HG03432 (cell line): ENCODE data around the gene ASB1.

Experiments used
- ATAC-seq: cut with Tn5 transposase; IDR thresholded peaks from one replicate; pipeline ENCODE4 v1.9.1; 2021; ENCODE audit warnings: mild to moderate bottlenecking, moderate library complexity; ENCODE audit not compliant: unreplicated experiment

The ASB1 gene, protein sequence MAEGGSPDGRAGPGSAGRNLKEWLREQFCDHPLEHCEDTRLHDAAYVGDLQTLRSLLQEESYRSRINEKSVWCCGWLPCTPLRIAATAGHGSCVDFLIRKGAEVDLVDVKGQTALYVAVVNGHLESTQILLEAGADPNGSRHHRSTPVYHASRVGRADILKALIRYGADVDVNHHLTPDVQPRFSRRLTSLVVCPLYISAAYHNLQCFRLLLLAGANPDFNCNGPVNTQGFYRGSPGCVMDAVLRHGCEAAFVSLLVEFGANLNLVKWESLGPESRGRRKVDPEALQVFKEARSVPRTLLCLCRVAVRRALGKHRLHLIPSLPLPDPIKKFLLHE

DNA sequence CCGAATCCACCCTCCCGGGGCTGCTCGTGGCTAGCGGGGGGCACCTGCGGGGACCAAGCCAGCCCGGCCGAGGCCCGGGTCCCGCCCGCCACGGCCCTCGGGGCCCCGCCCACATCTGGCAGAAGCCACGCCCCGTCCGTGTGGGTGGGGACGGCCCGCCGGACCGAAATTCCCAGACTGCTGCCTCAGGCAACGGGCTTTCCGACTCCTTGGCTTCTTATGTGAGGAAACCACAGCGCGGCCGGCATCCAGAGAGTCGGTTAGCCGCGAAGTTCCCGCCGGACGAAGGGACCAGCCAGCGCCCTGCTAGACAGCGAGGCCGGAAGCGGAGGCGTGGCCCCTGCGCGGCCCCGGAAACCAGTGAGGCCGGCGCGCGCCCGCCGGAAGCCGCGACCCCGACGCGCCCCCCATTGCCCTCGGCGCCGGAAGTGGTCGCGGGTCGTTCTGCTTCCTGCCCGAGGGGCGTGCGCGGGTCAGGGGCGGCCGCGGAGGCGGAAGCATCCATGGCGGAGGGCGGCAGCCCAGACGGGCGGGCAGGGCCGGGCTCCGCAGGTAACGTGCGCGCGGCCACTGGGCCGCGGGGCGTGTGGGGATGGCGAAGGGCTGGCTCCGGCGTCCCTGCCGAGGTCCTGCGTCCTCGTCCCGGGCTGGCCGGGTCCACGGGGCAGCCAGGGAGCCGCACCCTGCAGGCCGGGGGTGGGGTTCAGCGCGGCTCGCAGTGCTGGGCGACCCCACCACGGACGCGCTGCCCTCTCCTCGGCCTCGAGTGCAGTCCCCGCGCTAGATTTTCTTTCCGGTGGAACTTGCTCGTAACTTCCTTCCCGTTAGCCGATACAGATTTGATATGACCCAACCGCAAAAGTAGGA, at the start of gene ASB1:
Gene ASB1, plus strand, starts transcription at position 360 of the 867 bp plus-strand sequence. Its CDS starts 144 bp downstream, at position 504.
- peak; percentile 89 for ATAC-seq

DNA sequence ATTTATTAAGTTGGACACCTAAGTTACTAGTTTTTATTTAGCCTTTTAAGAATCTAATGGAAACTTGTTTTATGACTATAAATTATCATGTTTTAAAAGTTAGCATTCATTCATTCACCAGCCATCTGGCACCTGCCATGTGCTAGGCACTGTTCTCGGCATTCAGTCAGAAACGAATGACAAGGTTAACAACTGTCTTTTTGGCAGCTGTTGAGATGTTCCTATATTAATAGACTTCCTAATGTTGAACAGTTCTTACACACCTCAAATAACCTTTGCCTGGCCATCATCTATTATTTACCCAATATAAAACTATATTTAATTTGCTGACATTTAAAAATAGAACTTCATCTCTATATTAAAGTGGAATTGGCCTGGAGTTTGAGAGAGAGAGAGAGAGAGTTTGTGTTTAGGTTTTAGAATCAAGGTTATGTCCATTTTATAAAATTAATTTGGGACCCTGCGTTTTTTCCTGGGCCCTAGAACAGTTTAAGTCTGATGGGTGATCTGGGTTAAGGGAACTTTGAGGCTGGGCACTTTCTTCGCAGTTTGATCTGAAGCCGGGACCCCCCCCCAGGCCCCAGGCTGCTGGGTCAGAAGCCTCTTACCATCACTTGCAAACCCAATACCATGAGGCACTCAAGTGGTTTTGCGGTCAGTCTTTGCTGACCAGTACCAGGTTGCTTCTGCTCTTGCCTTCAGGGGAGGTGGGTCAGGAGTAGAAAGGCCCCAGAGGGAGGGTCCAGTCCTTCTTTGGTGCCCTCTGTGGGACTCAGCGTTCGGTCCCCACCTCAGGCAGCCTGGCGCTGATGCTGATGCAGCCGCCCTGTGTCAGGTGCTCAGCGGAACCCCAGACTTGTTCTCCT, 48.3 kb upstream of the ASB1 start:
- no peak for ATAC-seq

DNA sequence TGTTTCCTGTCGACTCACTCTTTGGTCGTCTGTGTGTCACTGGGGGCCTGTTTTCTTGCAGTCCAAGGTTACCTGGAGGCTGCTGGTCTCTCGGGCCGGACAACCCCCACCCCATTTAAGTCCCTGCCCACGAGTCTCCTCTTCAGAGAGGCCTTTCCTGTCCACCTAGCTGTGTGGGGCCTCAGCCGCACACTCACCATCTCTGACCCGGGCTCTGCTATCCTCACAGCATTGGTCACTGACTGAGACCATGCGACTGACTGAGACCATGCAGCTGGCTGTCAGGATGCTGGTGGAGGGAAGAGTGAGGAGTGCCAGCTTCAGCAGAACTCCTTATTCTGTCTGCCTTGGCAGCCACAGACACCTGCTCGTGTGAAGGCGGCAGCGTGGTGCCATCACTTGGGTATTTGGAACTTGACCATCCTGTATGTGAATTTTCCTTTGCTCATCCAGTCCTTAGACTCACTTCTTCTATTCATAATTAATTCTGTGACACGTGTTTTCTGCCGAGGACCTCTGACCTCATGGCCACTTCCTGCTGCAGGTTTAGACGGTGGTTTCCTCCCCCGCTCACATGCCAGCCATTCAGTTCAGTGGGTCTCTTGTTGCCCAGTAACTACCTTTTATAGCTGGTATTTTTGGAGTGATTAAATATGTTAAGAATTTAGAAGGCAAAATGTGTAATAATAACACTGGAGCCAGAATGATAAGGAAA, 47.5 kb upstream of the ASB1 start:
- no peak for ATAC-seq

DNA sequence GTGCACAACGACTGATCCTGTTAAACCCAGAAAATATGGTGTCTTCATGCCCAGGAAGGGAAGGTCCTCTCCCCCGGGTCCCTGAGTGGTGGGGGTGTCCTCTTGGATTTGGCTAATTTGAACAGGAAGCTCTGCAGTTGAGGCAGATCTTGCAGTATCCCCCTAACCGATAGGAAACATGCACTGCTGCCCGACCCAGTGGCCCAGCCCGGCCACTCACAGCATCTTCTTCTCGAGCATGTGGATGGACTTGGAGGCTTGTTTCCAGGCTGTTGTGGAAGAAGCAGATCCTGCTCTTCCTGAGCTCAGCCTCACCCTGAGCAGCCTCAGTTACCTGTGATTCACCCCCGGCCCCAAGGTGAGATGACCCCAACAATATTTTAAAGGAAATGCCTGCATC, 46.4 kb upstream of the ASB1 start:
- ATAC-seq: no peak

DNA sequence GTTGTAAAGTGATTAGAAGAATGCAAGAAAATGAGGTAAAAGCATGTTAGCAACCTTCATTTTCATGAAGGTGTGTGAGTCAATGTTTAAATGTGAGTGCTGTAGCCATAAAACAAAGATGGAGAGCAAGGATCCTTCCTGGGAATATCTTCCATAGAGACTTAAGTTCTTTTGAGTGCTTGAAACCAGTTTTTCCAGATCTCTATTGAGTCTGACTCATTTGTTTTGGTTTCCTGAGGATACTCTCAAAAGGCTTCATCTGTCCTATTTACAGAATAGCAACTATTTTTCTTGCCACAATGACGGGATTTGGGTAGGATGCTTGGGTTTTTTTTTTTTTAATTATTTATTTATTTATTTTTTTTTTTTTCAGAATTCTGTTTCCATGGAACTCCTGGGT, 45.9 kb upstream of the ASB1 start:
- no peak for ATAC-seq

DNA sequence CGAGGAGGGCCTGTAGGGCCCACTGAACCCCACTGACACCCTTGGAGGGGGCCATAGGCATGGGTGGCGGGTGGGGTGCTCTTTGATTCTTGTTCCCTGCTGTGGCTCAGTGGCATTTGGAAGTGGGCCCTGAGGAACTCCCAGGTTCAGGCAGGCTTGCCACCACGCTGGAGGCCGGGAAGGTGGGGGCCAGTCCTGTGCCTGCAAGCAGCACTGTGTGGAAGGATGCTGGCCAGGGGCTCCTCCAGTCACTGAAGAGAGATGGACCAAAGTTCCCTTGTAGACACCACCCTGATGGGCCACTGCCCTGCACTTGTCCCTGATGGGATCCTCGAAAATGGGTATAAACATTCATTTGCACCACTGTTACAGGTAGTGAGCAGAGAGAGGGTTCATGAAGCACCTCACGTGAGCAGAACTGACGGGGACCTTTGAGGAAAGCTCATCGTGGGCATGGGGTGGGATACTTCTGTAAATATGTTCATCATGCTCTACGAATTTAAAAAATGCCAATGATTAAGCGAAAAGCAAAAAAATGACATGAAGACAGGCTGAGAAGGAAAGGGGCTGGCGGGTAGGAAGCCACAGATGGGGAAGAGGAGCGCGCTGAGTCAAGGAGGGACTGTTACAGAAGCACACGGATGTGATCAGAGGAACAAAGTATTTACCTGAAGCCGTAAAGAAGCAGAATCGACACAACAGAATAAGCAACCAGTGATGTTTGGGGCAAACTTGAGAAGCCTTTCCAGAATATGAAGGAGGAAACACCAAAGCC, 45.2 kb upstream of the ASB1 start:
- no peak for ATAC-seq

DNA sequence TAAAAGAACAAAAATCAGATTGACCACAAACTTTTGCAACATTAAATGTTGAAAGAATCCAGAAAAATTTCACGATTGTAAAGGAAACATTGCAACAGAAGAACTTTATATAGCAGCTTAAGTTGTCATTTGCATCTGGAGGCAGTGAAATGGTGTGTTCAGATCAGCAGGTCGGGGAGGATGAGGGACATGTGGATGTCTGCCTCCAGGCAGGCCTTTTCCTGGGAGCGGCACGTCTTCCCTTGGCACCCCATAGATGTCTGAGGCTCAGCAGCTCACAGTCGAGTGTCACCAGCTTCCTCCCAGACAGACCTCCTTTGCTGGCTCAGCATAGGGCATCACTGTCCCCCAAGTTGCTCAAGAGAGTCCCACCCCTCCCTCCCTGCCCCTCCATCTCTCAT, 44.3 kb upstream of the ASB1 start:
- ATAC-seq: no peak

DNA sequence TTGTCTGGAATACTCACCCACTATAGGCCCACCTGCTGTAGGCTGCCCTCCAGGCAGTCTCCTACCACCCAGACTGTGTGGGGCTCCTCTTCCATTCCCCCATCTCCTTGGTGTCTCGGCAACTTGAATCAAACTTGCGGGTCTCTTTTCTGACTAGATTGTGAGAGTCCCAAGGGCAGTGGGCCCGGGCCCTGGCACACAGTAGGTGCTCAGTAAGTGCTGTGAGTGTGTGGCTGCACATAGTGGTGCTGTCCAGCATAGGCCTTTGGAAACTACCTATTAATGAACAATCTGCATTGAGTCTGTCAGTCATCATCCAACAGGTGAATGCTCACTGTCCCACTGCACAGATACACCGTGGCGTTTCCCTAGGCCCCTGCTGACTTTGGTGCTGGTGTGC, 43.6 kb upstream of the ASB1 start:
- ATAC-seq: no peak

DNA sequence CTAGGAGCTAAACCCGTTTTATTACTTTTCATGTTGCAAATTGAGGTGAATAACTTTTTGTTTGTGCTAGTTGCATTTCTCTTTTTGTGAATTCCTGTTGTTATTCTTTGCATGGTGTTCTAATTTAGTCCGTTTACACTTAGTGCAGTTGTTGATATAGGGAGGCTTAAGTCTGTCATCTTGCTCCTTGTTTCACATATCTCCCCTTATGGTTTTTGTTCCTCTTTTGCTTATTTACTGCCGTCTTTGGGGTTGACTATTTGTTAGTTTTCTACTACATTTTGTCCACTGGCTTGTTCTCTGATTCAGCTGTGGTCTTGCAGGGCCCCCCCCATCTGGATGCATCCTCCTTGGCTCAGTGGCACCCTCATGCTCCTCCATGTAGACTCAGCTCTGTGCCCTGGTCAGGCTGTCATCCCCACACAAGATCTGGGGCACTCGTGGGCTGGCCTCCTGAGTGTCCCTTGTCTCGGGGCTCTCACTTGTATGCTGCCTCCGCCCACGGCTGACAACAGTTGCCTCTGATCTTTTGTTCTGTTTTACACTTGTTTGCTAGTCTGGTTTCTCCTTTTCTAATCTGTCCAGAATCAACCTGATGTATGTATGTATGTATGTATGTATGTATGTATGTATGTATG, 42.9 kb upstream of the ASB1 start:
- no peak for ATAC-seq

DNA sequence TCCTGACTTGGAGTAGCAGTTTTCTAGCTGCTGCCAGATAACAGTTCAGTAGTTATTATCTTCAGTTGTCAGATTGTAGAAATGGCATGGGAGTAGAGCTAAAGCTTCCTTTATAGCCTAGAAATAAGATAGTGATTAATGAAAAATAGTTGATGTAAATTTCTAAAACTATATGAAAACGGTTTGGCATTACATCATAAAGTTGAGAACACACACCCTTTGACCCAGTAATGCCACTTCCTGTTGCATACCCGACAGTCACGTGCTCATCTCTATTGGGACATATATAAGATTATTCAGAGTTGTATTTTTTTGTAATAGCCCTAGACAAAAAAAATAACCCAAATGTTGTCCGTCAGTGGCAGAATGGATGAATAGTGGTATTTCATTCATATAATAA, 39.4 kb upstream of the ASB1 start:
- ATAC-seq: no peak

DNA sequence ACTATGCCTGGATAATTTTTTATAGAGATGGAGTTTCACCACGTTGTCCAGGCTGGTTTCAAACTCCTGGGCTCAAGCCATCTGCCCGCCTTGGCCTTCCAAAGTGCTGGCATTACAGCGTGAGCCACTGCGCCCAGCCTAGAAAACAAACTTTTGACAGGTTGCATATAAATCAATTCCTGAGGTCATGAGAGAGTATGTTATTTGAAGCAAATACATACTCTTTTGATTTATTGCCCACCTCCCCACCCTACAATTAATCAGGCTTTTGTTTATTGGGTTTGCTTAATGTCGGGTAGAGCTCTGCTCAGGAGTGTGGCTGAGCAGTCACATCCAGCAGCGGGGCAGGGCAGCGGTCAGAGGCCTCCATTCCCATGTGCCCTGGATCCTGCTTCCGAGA, 37.9 kb upstream of the ASB1 start:
- no peak for ATAC-seq

DNA sequence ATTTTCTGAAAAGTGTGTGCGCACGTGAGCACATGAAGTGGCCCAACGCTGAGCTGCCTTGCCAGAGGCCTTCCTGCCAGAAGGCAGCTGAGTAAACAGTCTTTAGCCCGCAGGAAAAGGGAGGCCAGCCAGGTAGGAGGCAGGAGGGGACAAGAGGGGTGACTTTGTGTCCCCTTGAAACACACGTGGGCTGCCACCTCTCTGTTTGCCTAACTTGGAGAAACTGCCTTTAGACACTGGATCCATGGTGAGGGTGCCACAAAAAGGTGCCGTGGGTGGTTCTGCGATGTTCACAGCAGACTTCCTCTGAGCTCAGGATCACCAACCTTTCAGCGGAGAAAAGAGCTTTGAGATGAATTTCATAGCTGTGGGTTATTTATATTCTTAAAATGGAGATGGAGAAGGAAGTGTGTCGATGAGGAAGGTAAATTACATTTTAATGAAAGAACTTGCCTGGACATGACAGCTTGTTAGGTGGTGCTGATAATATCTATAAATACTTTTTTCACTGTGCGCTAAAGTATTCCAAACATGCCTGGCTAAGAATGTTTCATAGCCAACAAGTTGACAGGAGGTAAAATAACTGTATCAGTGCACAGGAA, 36.6 kb upstream of the ASB1 start:
- no peak for ATAC-seq

DNA sequence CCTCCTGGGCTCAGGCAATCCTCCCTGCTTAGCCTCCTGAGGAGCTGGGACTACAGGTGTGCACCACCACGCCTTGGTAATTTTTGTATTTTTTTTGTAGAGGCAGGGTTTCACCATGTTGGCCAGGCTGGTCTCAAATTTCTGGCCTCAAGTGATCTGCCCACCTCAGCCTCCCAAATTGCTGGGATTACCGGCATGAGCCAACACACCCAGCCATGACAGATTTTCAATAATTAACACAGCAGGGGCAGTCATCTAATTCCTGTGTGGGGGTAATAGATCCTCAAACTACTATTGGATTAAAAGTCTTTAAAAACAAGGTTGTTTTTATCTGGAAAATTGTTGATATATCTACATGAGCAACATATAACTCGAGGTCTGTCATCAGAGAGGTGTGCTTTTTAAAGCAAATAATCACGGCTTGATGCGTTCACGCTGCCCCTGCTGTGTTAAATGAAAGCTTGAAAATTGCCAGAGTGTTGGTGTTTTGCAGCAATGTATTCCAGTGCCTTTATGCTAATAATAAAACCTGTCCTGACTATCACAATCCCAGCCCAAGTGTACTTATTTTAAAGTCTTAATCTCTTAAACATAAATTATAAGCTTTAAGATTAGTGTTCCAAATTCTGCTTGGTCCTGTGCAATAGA, 35.6 kb upstream of the ASB1 start:
- ATAC-seq: no peak

DNA sequence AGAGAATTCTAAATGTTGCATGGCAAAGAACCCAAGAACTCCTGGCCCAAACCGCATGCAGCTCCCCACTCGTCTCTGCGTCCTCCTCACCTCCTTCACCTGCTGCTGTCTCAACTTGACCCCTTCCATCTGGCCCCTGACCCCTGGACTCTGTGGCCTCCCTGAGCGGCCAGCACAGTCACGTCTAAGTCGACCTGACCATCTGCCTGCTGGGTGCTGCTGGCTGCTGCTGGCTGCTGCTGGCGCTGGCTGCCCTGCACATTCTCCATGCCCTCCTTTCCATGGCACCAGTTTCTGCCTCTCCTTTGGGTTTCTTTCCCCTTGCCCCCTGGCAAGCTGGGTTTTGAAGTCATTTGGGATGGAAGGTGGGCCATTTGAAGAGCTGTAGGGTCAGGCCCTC, 30.1 kb upstream of the ASB1 start:
- no peak for ATAC-seq

DNA sequence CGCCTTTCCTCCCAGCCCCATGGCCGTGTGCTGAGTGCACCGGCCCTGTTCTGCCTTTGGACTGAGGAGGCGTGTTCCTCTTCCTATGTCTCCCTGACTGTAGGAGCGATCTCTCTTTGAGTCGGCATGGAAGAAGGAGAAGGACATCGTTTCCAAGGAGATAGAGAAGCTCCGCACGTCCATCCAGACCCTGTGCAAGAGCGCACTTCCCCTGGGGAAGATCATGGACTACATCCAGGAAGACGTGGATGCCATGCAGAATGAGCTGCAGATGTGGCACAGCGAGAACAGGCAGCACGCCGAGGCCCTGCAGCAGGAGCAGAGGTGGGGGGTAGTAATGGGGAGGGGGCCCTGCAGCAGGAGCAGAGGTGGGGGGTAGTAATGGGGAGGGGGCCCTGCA, 29.4 kb upstream of the ASB1 start:
- ATAC-seq: no peak

DNA sequence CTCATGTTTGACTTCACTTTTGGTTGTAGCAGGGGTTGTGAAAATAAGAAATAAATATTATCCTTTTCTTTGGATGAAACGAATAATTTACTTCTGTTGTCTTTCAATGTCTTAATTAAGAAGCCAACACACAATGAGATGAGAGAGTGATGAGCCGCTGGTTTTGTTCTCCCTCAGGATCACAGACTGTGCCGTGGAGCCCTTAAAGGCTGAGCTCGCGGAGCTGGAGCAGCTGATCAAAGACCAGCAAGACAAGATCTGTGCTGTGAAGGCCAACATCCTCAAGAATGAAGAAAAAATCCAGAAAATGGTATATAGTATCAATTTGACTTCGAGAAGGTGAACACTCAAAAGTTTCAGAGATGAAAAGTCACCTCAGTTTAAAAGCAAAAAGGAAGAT, 28.1 kb upstream of the ASB1 start:
- no peak for ATAC-seq

DNA sequence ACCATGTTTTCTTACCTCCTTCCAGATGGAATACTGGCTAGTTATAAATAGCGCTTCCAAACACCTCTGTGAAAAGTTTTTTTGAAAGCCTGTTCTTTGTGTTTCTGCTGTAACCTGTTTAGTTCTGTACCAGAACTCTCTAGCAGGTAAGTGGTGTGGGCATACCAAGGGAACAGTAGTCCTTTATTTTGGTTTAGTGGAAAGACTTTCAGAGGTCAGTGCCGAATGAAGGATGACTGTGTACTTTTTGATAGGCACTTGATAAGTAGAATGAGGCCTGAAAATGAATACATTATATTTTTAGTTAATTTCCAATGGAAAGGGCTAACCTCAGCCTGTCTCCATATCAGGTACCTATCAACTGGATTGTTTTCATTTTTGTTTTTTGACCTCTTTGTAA, 27.6 kb upstream of the ASB1 start:
- ATAC-seq: no peak

DNA sequence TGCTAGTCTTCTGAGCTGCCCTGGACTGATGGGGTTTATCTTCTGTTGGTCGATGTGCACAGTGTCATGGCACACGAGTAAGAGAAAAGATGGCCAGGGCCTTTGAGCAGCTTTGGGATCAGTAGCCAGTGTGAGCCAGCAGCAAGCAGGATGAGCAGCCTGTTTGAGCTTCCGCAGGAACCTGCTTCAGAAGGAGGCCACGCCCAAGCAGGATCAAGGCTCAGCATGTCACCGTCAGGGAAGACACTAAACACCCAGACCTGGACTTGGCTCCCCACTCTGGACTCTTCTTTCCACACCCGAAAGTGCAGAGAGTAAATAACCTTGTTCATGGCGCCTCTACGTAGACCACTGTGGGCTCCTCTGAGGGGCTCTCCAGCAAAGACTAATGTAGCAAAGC, 25.2 kb upstream of the ASB1 start:
- ATAC-seq: no peak
